GM12873 (cell line): ENCODE results near the gene ZFAND5.

ENCODE experiments used
- CTCF ChIP-seq: IDR thresholded peaks from 2 replicates; pipeline ENCODE4 v1.5.1; 2012; ENCODE audit warnings: low read depth, mild to moderate bottlenecking, moderate library complexity, low read length, control low read depth; ENCODE audit not compliant: insufficient read depth; ENCODE audit errors: missing control alignments

The ZFAND5 gene

GRCh38 chr9:72382405-72382804 is 17.4 kb upstream of the ZFAND5 start:
- TF ChIP-seq CTCF: no peak

DNA sequence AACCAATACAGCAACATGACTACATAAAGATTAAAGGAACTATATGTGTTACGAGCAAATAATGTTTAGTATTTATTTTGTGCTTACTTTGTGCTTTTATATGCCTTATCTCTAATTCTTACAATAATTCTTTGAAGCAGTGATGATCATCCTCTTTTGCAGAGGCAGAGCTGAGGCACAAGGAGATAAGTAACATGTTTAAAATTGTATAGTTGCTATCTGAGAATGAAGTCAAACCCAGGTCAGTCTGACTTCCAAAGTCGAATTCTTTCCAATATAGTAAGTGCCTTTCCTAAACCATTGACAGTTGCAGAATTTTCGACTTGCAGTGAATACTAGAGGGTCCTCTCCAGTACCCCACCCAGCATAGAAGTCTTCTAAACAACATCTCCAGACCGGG is 12.0 kb upstream of the ZFAND5 start:
- no peak for TF ChIP-seq CTCF

DNA sequence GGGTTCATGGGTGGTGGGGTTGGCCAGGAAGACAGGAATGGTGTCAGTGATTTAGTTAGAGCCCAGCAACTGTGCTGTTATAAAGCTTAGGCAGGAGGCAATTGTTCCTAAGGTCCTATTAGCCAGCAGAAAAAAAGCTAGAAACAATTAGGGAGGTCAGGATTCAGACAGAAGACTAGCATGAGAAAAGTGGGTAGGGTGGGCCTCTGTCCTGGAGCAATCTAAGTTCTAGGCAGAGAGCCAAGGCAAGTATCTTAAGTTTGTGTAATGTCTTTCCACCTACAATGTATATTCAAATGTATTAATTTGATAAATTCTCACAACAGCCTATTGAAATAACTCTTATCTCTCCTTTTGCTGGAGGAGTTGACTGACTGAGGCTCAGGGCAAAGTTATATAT is 6.1 kb upstream of the ZFAND5 start:
- no peak for TF ChIP-seq CTCF

- peak; percentile 25 for TF ChIP-seq CTCF
Observed at GRCh38 chr9:72365525-72366256, 683 bp upstream of the ZFAND5 start.

DNA sequence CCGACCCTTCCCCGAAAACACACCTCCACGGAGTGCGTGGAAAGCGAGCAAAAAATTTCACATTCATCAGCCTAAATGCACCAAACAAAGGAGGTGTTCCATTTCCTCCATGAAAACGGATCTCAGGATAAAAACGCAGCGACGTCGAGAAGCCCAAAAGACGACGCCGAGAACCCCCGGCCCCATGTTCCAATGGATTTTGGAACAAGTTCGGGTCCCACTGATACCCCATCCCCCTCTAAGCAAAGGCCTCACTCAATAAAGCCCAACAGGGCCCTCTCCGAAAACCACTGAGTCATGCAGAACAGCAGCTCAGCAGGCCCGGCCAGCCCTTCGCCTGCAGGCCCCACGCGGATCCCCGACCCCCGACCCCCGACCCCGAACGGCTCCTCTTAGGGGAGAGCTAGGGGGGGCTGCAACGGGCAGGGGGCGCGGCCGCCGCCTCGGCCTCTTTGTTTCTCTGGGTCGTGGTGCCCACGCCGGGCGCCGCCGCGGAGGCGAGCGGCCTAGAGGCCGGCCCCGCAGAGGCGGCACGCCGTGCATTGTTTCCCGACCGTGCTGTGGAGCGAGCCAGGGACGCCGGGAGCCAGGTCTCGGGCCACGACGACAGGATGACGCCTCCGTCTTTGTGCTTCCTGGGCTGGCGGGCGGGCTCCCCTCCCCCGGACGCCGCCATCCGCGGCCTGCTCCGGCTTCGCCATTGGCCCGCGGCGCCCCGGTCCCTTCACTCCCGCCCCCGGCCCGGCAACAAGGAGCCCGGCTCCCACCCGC is 915 bp downstream of the ZFAND5 start:
- TF ChIP-seq CTCF: no peak

DNA sequence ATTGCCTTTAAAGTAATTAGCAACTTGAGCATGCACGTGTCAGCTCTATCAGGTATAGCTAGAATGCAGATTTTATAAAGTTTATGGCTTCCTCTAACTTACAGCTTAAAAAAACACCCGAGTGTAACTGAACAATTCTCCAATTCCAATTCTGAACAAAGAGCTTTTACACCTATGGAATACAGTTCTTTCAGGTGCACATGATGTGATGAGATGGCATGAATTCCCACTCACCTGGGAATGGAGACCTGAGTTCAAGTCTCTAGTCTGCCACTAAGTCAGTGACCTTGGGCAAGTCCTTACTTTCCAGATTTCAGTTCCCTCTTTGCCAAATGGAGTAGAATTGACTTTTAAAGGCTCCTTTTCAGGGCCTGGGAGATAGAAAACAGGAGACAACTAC is 1.8 kb downstream of the ZFAND5 start:
- no peak for TF ChIP-seq CTCF

- no peak for TF ChIP-seq CTCF
Observed at GRCh38 chr9:72362680-72363139, 2.3 kb downstream of the ZFAND5 start.
